Neural cell (in vitro differentiated cells): Measurements from ENCODE around the gene FGF10. TPM values are rescaled to one million over a fixed set of nuclear protein-coding genes. Genes with fewer than 3 reads are reported as not detected.

Experiments used
- H2AFZ ChIP-seq: fragments of 200-600, 300-800 bp; sonication (generic), shearing (Covaris generic); 2 replicates; pipeline ENCODE4 v1.6.0; 2014; ENCODE audit warnings: low read depth, mild to moderate bottlenecking, antibody characterized with exemption, low read length, moderate library complexity
- H3F3A ChIP-seq: fragments of 200-600 bp; shearing (Covaris generic); 2 replicates; pipeline ENCODE4 v1.6.1; 2016; ENCODE audit warnings: mild to moderate bottlenecking, moderate library complexity, mixed read lengths, antibody characterized with exemption, low read length; ENCODE audit not compliant: insufficient read depth, poor library complexity, severe bottlenecking
- H3K27ac ChIP-seq: fragments of 200-600, 300-800 bp; sonication (generic), shearing (Covaris generic); 2 replicates; pipeline ENCODE4 v1.5.1; 2014; ENCODE audit warnings: mild to moderate bottlenecking, low read length, moderate library complexity
- H3K27me3 ChIP-seq: fragments of 300-800, 200-600 bp; sonication (generic), shearing (Covaris generic); 2 replicates; pipeline ENCODE4 v1.6.0; 2014; ENCODE audit warnings: mild to moderate bottlenecking, low read depth, low read length, moderate library complexity; ENCODE audit not compliant: insufficient read depth
- H3K36me3 ChIP-seq: fragments of 300-800, 200-600 bp; sonication (generic), shearing (Covaris generic); 2 replicates; pipeline ENCODE4 v1.5.1; 2014; ENCODE audit warnings: mild to moderate bottlenecking, antibody characterized with exemption, low read length, moderate library complexity; ENCODE audit not compliant: insufficient read depth
- H3K4me2 ChIP-seq: fragments of 300-800, 200-600 bp; sonication (generic), shearing (Covaris generic); 2 replicates; pipeline ENCODE4 v1.6.0; 2014; ENCODE audit warnings: mild to moderate bottlenecking, low read length
- H3K4me3 ChIP-seq: fragments of 300-800, 200-600 bp; sonication (generic), shearing (Covaris generic); 2 replicates; pipeline ENCODE4 v1.5.1; 2014; ENCODE audit warnings: mild to moderate bottlenecking, low read length, moderate library complexity
- H3K79me2 ChIP-seq: fragments of 200-600 bp; shearing (Covaris generic); replicated peaks from 2 replicates; pipeline ENCODE4 v1.6.0; 2014; ENCODE audit warnings: mild to moderate bottlenecking, low read length, moderate library complexity; ENCODE audit not compliant: insufficient read depth
- H3K9ac ChIP-seq: fragments of 300-800, 200-600 bp; sonication (generic), shearing (Covaris generic); 2 replicates; pipeline ENCODE4 v1.6.1; 2016; ENCODE audit warnings: mild to moderate bottlenecking, low read length, mixed read lengths
- H3K9me2 ChIP-seq: fragments of 200-600 bp; shearing (Covaris generic); 2 replicates; pipeline ENCODE4 v1.6.1; 2016; ENCODE audit warnings: mild to moderate bottlenecking, low read length, mixed read lengths; ENCODE audit not compliant: insufficient read depth
- H3K9me3 ChIP-seq: fragments of 200-600, 300-800 bp; sonication (generic), shearing (Covaris generic); 2 replicates; pipeline ENCODE4 v1.6.1; 2016; ENCODE audit warnings: mild to moderate bottlenecking, mixed run types, low read length, moderate library complexity, mixed read lengths
- H4K20me1 ChIP-seq: fragments of 200-600 bp; shearing (Covaris generic); 2 replicates; pipeline ENCODE4 v1.6.1; 2016; ENCODE audit warnings: mild to moderate bottlenecking, mixed run types; ENCODE audit not compliant: insufficient read depth
- EP300 ChIP-seq: fragments of 450-650 bp; conservative IDR thresholded peaks from 2 replicates; pipeline ENCODE4 v1.6.1; 2014; ENCODE audit warnings: antibody characterized with exemption, mild to moderate bottlenecking, moderate library complexity; ENCODE audit not compliant: poor library complexity, severe bottlenecking
- EZH2 ChIP-seq: fragments of 200-600, 300-800 bp; shearing (Covaris generic), sonication (generic); IDR thresholded peaks from 2 replicates; pipeline ENCODE4 v1.6.1; 2014; ENCODE audit warnings: antibody characterized with exemption, low read length, borderline replicate concordance, mild to moderate bottlenecking; ENCODE audit not compliant: insufficient read depth, poor library complexity, severe bottlenecking
- MXI1 ChIP-seq: fragments of 450-650 bp; conservative IDR thresholded peaks from 2 replicates; pipeline ENCODE4 v1.6.1; 2014; ENCODE audit warnings: antibody characterized with exemption, mild to moderate bottlenecking; ENCODE audit not compliant: poor library complexity, severe bottlenecking
- POLR2AphosphoS5 ChIP-seq: IDR thresholded peaks from 2 replicates; pipeline ENCODE4 v1.6.1; 2012
- RAD21 ChIP-seq: fragments of 450-650 bp; conservative IDR thresholded peaks from 2 replicates; pipeline ENCODE4 v1.6.1; 2014; ENCODE audit warnings: antibody characterized with exemption, mild to moderate bottlenecking, moderate library complexity
- SMC3 ChIP-seq: fragments of 450-650 bp; conservative IDR thresholded peaks from 2 replicates; pipeline ENCODE4 v1.6.1; 2014; ENCODE audit warnings: antibody characterized with exemption, mild to moderate bottlenecking, moderate library complexity; ENCODE audit not compliant: poor library complexity
- TAF1 ChIP-seq: IDR thresholded peaks from 2 replicates; pipeline ENCODE4 v1.6.1; 2012; ENCODE audit warnings: low read depth
- polyA plus RNA-seq: library from polyadenylated mRNA; depleted of rRNA; stranded (reverse); fragments of >200 nt; gene quantifications from 2 replicates; pipeline ENCODE4 v1.2.3, GENCODE V29; 2014
- TF ChIP-seq, protein P1 (sequence below): IDR thresholded peaks from 2 replicates; pipeline ENCODE4 v1.6.1; 2012; ENCODE audit warnings: borderline replicate concordance
- TF ChIP-seq, protein P2 (sequence below): fragments of 450-650 bp; IDR thresholded peaks from 2 replicates; pipeline ENCODE4 v1.5.1; 2014; ENCODE audit warnings: antibody characterized with exemption, mild to moderate bottlenecking, moderate library complexity; ENCODE audit not compliant: poor library complexity, severe bottlenecking

The FGF10 gene
- polyA plus RNA-seq, 1 donor from 2014 or later, result not detected

DNA sequence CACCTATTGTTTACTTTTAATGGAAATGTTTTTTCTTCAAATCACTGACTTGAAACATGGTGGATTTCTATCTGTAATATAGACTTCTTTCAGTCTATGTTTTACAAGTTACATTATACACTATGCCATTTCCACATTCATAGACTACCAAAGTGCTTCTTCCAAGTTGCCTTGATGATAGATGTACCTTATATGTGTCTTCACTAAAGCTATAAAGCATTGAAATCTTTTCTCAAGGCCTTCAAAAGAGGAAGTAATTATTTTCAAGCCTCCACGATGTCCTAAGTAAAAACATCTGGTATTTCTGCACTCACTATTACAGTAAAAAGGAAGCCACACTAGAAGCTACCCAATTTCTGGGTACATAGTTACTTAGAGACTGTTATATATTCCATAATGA is 113.3 kb downstream of the FGF10 start:
- Histone ChIP-seq H3K4me3 (no peak overlapping the region), H3K9me2 (no peaks in the 10 kb centered on the region), H3F3A (no peaks in the 10 kb centered on the region), H3K27me3 (no peaks in the 10 kb centered on the region), H3K4me2 (no peak overlapping the region), H4K20me1 (no peaks in the 10 kb centered on the region), H3K36me3 (no peaks in the 10 kb centered on the region), H3K27ac (no peak overlapping the region), H2AFZ (no peak overlapping the region), H3K9me3 (no peaks in the 10 kb centered on the region), H3K79me2 (no peaks in the 10 kb centered on the region), H3K9ac (no peak overlapping the region)
- TF ChIP-seq MXI1, result no peak
- no peak for TF ChIP-seq TAF1
- TF ChIP-seq, protein P1, sequence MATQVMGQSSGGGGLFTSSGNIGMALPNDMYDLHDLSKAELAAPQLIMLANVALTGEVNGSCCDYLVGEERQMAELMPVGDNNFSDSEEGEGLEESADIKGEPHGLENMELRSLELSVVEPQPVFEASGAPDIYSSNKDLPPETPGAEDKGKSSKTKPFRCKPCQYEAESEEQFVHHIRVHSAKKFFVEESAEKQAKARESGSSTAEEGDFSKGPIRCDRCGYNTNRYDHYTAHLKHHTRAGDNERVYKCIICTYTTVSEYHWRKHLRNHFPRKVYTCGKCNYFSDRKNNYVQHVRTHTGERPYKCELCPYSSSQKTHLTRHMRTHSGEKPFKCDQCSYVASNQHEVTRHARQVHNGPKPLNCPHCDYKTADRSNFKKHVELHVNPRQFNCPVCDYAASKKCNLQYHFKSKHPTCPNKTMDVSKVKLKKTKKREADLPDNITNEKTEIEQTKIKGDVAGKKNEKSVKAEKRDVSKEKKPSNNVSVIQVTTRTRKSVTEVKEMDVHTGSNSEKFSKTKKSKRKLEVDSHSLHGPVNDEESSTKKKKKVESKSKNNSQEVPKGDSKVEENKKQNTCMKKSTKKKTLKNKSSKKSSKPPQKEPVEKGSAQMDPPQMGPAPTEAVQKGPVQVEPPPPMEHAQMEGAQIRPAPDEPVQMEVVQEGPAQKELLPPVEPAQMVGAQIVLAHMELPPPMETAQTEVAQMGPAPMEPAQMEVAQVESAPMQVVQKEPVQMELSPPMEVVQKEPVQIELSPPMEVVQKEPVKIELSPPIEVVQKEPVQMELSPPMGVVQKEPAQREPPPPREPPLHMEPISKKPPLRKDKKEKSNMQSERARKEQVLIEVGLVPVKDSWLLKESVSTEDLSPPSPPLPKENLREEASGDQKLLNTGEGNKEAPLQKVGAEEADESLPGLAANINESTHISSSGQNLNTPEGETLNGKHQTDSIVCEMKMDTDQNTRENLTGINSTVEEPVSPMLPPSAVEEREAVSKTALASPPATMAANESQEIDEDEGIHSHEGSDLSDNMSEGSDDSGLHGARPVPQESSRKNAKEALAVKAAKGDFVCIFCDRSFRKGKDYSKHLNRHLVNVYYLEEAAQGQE, result no peak
- TF ChIP-seq SMC3, result no peak
- TF ChIP-seq POLR2AphosphoS5, result no peak
- TF ChIP-seq EZH2, result no peak
- TF ChIP-seq, protein P2, sequence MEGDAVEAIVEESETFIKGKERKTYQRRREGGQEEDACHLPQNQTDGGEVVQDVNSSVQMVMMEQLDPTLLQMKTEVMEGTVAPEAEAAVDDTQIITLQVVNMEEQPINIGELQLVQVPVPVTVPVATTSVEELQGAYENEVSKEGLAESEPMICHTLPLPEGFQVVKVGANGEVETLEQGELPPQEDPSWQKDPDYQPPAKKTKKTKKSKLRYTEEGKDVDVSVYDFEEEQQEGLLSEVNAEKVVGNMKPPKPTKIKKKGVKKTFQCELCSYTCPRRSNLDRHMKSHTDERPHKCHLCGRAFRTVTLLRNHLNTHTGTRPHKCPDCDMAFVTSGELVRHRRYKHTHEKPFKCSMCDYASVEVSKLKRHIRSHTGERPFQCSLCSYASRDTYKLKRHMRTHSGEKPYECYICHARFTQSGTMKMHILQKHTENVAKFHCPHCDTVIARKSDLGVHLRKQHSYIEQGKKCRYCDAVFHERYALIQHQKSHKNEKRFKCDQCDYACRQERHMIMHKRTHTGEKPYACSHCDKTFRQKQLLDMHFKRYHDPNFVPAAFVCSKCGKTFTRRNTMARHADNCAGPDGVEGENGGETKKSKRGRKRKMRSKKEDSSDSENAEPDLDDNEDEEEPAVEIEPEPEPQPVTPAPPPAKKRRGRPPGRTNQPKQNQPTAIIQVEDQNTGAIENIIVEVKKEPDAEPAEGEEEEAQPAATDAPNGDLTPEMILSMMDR, result no peak
- no peak for TF ChIP-seq EP300
- TF ChIP-seq RAD21, result no peak

DNA sequence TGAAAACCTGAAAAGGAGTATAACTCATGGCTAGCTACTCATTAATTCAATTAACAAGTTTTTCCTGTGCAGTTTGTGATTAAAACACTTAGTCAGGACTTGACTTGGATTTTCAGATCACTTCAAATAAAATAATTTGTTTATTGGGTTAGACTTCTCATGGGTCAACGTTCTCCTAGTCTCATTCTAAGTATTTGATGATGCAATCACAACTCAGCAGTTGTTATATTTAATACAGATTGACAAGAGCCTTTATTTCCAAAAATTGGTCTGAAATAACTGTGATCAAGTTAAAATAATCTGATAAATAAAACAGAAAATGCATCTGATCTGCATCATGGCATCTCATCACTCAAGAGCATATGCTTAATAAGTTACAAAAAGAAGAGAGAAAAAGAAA is 113.9 kb downstream of the FGF10 start:
- Histone ChIP-seq H3F3A (no peaks in the 10 kb centered on the region), H3K9me3 (no peaks in the 10 kb centered on the region), H3K27me3 (no peaks in the 10 kb centered on the region), H3K9me2 (no peaks in the 10 kb centered on the region), H3K4me3 (no peak overlapping the region), H3K79me2 (no peaks in the 10 kb centered on the region), H3K27ac (no peak overlapping the region), H2AFZ (no peak overlapping the region), H4K20me1 (no peaks in the 10 kb centered on the region), H3K4me2 (no peak overlapping the region), H3K36me3 (no peaks in the 10 kb centered on the region), H3K9ac (no peak overlapping the region)
- no peak for TF ChIP-seq POLR2AphosphoS5
- TF ChIP-seq SMC3, result no peak
- TF ChIP-seq MXI1, result no peak
- TF ChIP-seq, protein P1, result no peak
- no peak for TF ChIP-seq EZH2
- no peak for TF ChIP-seq EP300
- TF ChIP-seq, protein P2, result no peak
- TF ChIP-seq RAD21, result no peak
- TF ChIP-seq TAF1, result no peak
